Stimulated activated CD8-positive, alpha-beta memory T cell treated with anti-CD3 and anti-CD28 coated beads, Interleukin-15, amount 100 ng/mL, for 1 hour (primary cell): ENCODE measurements around the gene DDAH1.
"Not testable (repeated sequence)": the region's sequence is repeated elsewhere in the genome, so short reads cannot be mapped to it uniquely, and the experiment has no call there.

Experiments used
- DNase-seq: peaks from one replicate; pipeline ENCODE4 v3.0.0-alpha.2; 2020; ENCODE audit warnings: low read depth

Gene DDAH1

GRCh38 chr1:85359874-85360721 lies 104.9 kb downstream of the DDAH1 start:
- no peak for DNase-seq

- DNase-seq, result no peak
Measured at GRCh38 chr1:85358702-85359438, 106.1 kb downstream of the DDAH1 start.

- no peak for DNase-seq
Measured at GRCh38 chr1:85357817-85358216, 107.1 kb downstream of the DDAH1 start.

GRCh38 chr1:85356130-85356529 lies 108.8 kb downstream of the DDAH1 start:
- no peak for DNase-seq

- no peak for DNase-seq
Measured at GRCh38 chr1:85352055-85352454, 112.9 kb downstream of the DDAH1 start.

- DNase-seq, result no peak
Measured at GRCh38 chr1:85351202-85351828, 113.6 kb downstream of the DDAH1 start.

- DNase-seq, result no peak
Measured at GRCh38 chr1:85349224-85349623, 115.7 kb downstream of the DDAH1 start.

- DNase-seq, result no peak
Measured at GRCh38 chr1:85347908-85348307, 117.1 kb downstream of the DDAH1 start.

GRCh38 chr1:85347275-85347674 lies 117.7 kb downstream of the DDAH1 start:
- not testable (repeated sequence) for DNase-seq

- no peak for DNase-seq
Measured at GRCh38 chr1:85344256-85344694, 120.7 kb downstream of the DDAH1 start.

- no peak for DNase-seq
Measured at GRCh38 chr1:85343612-85344255, 121.2 kb downstream of the DDAH1 start.

GRCh38 chr1:85343213-85343611 lies 121.7 kb downstream of the DDAH1 start:
- no peak for DNase-seq

GRCh38 chr1:85342207-85342606 lies 122.8 kb downstream of the DDAH1 start:
- DNase-seq, result no peak

GRCh38 chr1:85340427-85340826 lies 124.5 kb downstream of the DDAH1 start:
- no peak for DNase-seq

- DNase-seq, result no peak
Measured at GRCh38 chr1:85339656-85340399, 125.1 kb downstream of the DDAH1 start.

GRCh38 chr1:85339089-85339488 lies 125.9 kb downstream of the DDAH1 start:
- no peak for DNase-seq

GRCh38 chr1:85334962-85335361 lies 130.0 kb downstream of the DDAH1 start:
- no peak for DNase-seq

GRCh38 chr1:85333186-85333585 lies 131.8 kb downstream of the DDAH1 start:
- no peak for DNase-seq

- DNase-seq, result no peak
Measured at GRCh38 chr1:85332575-85332974, 132.4 kb downstream of the DDAH1 start.

- DNase-seq, result no peak
Measured at GRCh38 chr1:85330711-85331290, 134.2 kb downstream of the DDAH1 start.

- no peak for DNase-seq
Measured at GRCh38 chr1:85330214-85330631, 134.7 kb downstream of the DDAH1 start.
